Uterus (tissue), 2 donors: Measurements from ENCODE around the gene DDX47.

Source experiments
- POLR2A ChIP-seq, 2 donors: fragments of 450-650 bp; IDR thresholded peaks; one replicate each; pipeline ENCODE4 v1.6.1; 2016; ENCODE audit warnings: antibody characterized with exemption in 2 of 2, mild to moderate bottlenecking in 1 of 2, moderate library complexity in 1 of 2
- TF ChIP-seq, protein P1 (sequence below), 4 experiments: fragments of 200-600 bp in 2 of 4; fragments of 450-650 bp in 2 of 4; sonication (generic) in 2 of 4; IDR thresholded peaks; one replicate each; pipeline ENCODE4 v1.5.1; 2016 to 2019; ENCODE audit warnings: antibody characterized with exemption in 4 of 4, mild to moderate bottlenecking in 2 of 4, moderate library complexity in 1 of 4

DNA sequence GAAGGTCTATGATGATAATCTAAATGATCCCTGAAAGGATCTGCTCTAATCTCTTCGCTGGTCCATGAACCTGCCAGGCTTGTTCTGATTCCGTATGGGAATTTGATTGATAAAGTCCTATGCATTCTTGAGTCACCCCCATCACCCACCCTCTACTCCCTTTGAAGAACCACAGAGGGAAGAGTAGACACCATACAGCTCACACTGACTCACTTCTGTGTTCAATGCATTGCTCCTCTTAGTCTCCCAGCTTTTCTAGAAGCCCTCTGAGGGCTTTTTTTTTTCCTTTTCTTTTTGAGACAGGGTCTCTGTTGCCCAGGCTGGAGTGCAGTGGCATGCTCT, 59.8 kb downstream of the DDX47 start:
- no peak for TF ChIP-seq POLR2A (IDR thresholded peaks at IDR 0.05)
- TF ChIP-seq, protein P1, sequence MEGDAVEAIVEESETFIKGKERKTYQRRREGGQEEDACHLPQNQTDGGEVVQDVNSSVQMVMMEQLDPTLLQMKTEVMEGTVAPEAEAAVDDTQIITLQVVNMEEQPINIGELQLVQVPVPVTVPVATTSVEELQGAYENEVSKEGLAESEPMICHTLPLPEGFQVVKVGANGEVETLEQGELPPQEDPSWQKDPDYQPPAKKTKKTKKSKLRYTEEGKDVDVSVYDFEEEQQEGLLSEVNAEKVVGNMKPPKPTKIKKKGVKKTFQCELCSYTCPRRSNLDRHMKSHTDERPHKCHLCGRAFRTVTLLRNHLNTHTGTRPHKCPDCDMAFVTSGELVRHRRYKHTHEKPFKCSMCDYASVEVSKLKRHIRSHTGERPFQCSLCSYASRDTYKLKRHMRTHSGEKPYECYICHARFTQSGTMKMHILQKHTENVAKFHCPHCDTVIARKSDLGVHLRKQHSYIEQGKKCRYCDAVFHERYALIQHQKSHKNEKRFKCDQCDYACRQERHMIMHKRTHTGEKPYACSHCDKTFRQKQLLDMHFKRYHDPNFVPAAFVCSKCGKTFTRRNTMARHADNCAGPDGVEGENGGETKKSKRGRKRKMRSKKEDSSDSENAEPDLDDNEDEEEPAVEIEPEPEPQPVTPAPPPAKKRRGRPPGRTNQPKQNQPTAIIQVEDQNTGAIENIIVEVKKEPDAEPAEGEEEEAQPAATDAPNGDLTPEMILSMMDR (IDR thresholded peaks at IDR 0.05): no peak
